SK-N-SH treated with all-trans-retinoic acid at 6 μM for 48 hours (cell line): ENCODE data around the gene AMOTL1.
A peak's percentile ranks its signal among the peaks of the same experiment; 100 is the strongest.

Source experiments
- ATAC-seq: fragments of 200-7000 bp; cut with Tn5 transposase; 3 replicates; pipeline ENCODE4 v1.9.1; 2020; ENCODE audit warnings: mild to moderate bottlenecking, moderate library complexity
- ARNTL ChIP-seq: fragments of 450-650 bp; formaldehyde crosslinking; IDR thresholded peaks from 2 replicates; pipeline ENCODE4 v1.5.0; 2020; ENCODE audit warnings: low read depth, mild to moderate bottlenecking, moderate library complexity, borderline replicate concordance
- BACH2 ChIP-seq: fragments of 250-450 bp; sonication (Bioruptor Pico); IDR thresholded peaks from 2 replicates; pipeline ENCODE4 v1.9.0; 2021; ENCODE audit warnings: mild to moderate bottlenecking, borderline replicate concordance
- CSDC2 ChIP-seq: fragments of 250-450 bp; sonication (Bioruptor Pico); IDR thresholded peaks from 2 replicates; pipeline ENCODE4 v1.5.0; 2020; ENCODE audit warnings: mild to moderate bottlenecking, moderate library complexity
- CSRNP3 ChIP-seq: fragments of 250-450 bp; sonication (Bioruptor Pico); IDR thresholded peaks from 2 replicates; pipeline ENCODE4 v1.5.1; 2021; ENCODE audit warnings: mild to moderate bottlenecking, moderate library complexity
- ESRRG ChIP-seq: fragments of 250-450 bp; sonication (Bioruptor Pico); IDR thresholded peaks from 2 replicates; pipeline ENCODE4 v1.6.1; 2021; ENCODE audit warnings: mild to moderate bottlenecking
- GLIS3 ChIP-seq: fragments of 250-450 bp; sonication (Bioruptor Pico); IDR thresholded peaks from 2 replicates; pipeline ENCODE4 v1.5.0; 2020; ENCODE audit warnings: mild to moderate bottlenecking, moderate library complexity
- ISL1 ChIP-seq: fragments of 250-450 bp; sonication (Bioruptor Pico); IDR thresholded peaks from 2 replicates; pipeline ENCODE4 v2.1.2; 2022; ENCODE audit warnings: mild to moderate bottlenecking, moderate library complexity
- OSR1 ChIP-seq: fragments of 250-450 bp; sonication (Bioruptor Pico); IDR thresholded peaks from 2 replicates; pipeline ENCODE4 v1.8.0; 2022; ENCODE audit warnings: moderate library complexity, mild to moderate bottlenecking, inconsistent platforms
- PPARA ChIP-seq: fragments of 250-450 bp; sonication (Bioruptor Pico); IDR thresholded peaks from 2 replicates; pipeline ENCODE4 v1.5.0; 2020; ENCODE audit warnings: mild to moderate bottlenecking, borderline replicate concordance
- RARB ChIP-seq: fragments of 250-450 bp; sonication (Bioruptor Pico); IDR thresholded peaks from 2 replicates; pipeline ENCODE4 v1.8.0; 2021; ENCODE audit warnings: mild to moderate bottlenecking, moderate library complexity
- SNAI2 ChIP-seq: fragments of 250-450 bp; sonication (Bioruptor Pico); IDR thresholded peaks from 2 replicates; pipeline ENCODE4 v1.5.0; 2020; ENCODE audit warnings: mild to moderate bottlenecking, moderate library complexity
- TOX ChIP-seq: fragments of 250-450 bp; sonication (Bioruptor Pico); IDR thresholded peaks from 2 replicates; pipeline ENCODE4 v1.8.0; 2021; ENCODE audit warnings: mild to moderate bottlenecking, moderate library complexity, borderline replicate concordance
- ZC3H10 ChIP-seq: fragments of 250-450 bp; sonication (Bioruptor Pico); IDR thresholded peaks from 2 replicates; pipeline ENCODE4 v1.5.1; 2021; ENCODE audit warnings: mild to moderate bottlenecking, moderate library complexity
- ZNF565 ChIP-seq: fragments of 450-650 bp; formaldehyde crosslinking; conservative IDR thresholded peaks from 2 replicates; pipeline ENCODE4 v1.5.0; 2020; ENCODE audit warnings: low read depth, mild to moderate bottlenecking, moderate library complexity
- ZNF70 ChIP-seq: fragments of 450-650 bp; formaldehyde crosslinking; IDR thresholded peaks from 2 replicates; pipeline ENCODE4 v1.5.0; 2020; ENCODE audit warnings: mild to moderate bottlenecking, moderate library complexity
- ZNF8 ChIP-seq: fragments of 450-650 bp; formaldehyde crosslinking; IDR thresholded peaks from 2 replicates; pipeline ENCODE4 v1.5.0; 2020; ENCODE audit warnings: mild to moderate bottlenecking, moderate library complexity
- TF ChIP-seq, protein P1 (sequence below): fragments of 250-450 bp; sonication (Bioruptor Pico); IDR thresholded peaks from 2 replicates; pipeline ENCODE4 v1.5.1; 2020; ENCODE audit warnings: low read depth, mild to moderate bottlenecking, moderate library complexity
- TF ChIP-seq, protein P2 (sequence below): fragments of 250-450 bp; sonication (Bioruptor Pico); IDR thresholded peaks from 2 replicates; pipeline ENCODE4 v1.8.0; 2020; ENCODE audit warnings: mild to moderate bottlenecking, moderate library complexity, borderline replicate concordance
- TF ChIP-seq, protein P3 (sequence below): fragments of 250-450 bp; sonication (Bioruptor Pico); IDR thresholded peaks from 2 replicates; pipeline ENCODE4 v1.5.0; 2020; ENCODE audit warnings: mild to moderate bottlenecking, moderate library complexity

AMOTL1 gene

GRCh38 chr11:94767291-94767690 lies 865 bp upstream of the AMOTL1 start (continued):
- TF ChIP-seq, protein P1, sequence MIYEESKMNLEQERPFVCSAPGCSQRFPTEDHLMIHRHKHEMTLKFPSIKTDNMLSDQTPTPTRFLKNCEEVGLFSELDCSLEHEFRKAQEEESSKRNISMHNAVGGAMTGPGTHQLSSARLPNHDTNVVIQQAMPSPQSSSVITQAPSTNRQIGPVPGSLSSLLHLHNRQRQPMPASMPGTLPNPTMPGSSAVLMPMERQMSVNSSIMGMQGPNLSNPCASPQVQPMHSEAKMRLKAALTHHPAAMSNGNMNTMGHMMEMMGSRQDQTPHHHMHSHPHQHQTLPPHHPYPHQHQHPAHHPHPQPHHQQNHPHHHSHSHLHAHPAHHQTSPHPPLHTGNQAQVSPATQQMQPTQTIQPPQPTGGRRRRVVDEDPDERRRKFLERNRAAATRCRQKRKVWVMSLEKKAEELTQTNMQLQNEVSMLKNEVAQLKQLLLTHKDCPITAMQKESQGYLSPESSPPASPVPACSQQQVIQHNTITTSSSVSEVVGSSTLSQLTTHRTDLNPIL (CRISPR knock-in tag) = no peak
- TF ChIP-seq ISL1 (CRISPR knock-in tag) (no peak), ESRRG (CRISPR knock-in tag) (no peak), CSDC2 (CRISPR knock-in tag) (no peak)

- TF ChIP-seq PPARA (CRISPR knock-in tag) = no peak
- no peak for TF ChIP-seq RARB (CRISPR knock-in tag)
- TF ChIP-seq, protein P2, sequence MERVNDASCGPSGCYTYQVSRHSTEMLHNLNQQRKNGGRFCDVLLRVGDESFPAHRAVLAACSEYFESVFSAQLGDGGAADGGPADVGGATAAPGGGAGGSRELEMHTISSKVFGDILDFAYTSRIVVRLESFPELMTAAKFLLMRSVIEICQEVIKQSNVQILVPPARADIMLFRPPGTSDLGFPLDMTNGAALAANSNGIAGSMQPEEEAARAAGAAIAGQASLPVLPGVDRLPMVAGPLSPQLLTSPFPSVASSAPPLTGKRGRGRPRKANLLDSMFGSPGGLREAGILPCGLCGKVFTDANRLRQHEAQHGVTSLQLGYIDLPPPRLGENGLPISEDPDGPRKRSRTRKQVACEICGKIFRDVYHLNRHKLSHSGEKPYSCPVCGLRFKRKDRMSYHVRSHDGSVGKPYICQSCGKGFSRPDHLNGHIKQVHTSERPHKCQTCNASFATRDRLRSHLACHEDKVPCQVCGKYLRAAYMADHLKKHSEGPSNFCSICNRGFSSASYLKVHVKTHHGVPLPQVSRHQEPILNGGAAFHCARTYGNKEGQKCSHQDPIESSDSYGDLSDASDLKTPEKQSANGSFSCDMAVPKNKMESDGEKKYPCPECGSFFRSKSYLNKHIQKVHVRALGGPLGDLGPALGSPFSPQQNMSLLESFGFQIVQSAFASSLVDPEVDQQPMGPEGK = 0 out of 2 replicates have a peak, but pooled peaks have one; percentile 39
- TF ChIP-seq OSR1 = no peak
- peak; percentile 61 for ATAC-seq
These were observed 716 bp downstream of the AMOTL1 start for GRCh38 chr11:94768602-94769541.

- TF ChIP-seq TOX (CRISPR knock-in tag) (no peak), ZNF8 (CRISPR knock-in tag) (no peak)
- no peak for ATAC-seq
These were observed 1.7 kb downstream of the AMOTL1 start for GRCh38 chr11:94769880-94770279.

GRCh38 chr11:94770563-94771120 lies 2.5 kb downstream of the AMOTL1 start:
- TF ChIP-seq RARB (CRISPR knock-in tag) (no peak), PPARA (CRISPR knock-in tag) (no peak), ARNTL (no peak), ZNF70 (CRISPR knock-in tag) (no peak), TOX (CRISPR knock-in tag) (no peak), ZNF565 (CRISPR knock-in tag) (no peak), OSR1 (no peak), SNAI2 (CRISPR knock-in tag) (no peak), ISL1 (CRISPR knock-in tag) (no peak), CSDC2 (CRISPR knock-in tag) (no peak), GLIS3 (CRISPR knock-in tag) (no peak), CSRNP3 (no peak), ZC3H10 (CRISPR knock-in tag) (no peak), BACH2 (CRISPR knock-in tag) (no peak), ZNF8 (CRISPR knock-in tag) (no peak)
- TF ChIP-seq, protein P1 (CRISPR knock-in tag) = no peak
- TF ChIP-seq, protein P3, sequence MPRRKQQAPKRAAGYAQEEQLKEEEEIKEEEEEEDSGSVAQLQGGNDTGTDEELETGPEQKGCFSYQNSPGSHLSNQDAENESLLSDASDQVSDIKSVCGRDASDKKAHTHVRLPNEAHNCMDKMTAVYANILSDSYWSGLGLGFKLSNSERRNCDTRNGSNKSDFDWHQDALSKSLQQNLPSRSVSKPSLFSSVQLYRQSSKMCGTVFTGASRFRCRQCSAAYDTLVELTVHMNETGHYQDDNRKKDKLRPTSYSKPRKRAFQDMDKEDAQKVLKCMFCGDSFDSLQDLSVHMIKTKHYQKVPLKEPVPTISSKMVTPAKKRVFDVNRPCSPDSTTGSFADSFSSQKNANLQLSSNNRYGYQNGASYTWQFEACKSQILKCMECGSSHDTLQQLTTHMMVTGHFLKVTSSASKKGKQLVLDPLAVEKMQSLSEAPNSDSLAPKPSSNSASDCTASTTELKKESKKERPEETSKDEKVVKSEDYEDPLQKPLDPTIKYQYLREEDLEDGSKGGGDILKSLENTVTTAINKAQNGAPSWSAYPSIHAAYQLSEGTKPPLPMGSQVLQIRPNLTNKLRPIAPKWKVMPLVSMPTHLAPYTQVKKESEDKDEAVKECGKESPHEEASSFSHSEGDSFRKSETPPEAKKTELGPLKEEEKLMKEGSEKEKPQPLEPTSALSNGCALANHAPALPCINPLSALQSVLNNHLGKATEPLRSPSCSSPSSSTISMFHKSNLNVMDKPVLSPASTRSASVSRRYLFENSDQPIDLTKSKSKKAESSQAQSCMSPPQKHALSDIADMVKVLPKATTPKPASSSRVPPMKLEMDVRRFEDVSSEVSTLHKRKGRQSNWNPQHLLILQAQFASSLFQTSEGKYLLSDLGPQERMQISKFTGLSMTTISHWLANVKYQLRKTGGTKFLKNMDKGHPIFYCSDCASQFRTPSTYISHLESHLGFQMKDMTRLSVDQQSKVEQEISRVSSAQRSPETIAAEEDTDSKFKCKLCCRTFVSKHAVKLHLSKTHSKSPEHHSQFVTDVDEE (CRISPR knock-in tag) = no peak
- TF ChIP-seq, protein P2 = no peak
- ATAC-seq = no peak
